Right lobe of liver (tissue), 6 donors: Measurements from ENCODE around the gene CLASRP. TPM values are rescaled to one million over a fixed set of nuclear protein-coding genes. Genes with fewer than 3 reads are reported as not detected.

Experiments used
- ATAC-seq, 4 donors: fragments of 200-7000 bp; cut with Tn5 transposase; one replicate each; pipeline ENCODE4 v1.9.1; 2020; ENCODE audit warnings: mild to moderate bottlenecking in 4 of 4, moderate library complexity in 4 of 4
- DNase-seq, 3 donors: peaks; one replicate each; pipeline ENCODE4 v3.0.0-alpha.2; 2020
- H3K27ac ChIP-seq, 3 donors: fragments of 200-600 bp; one replicate each; pipeline ENCODE4 v1.8.0; 2022
- H3K27me3 ChIP-seq, 2 donors: fragments of 200-600 bp; one replicate each; pipeline ENCODE4 v1.8.0; 2022
- H3K36me3 ChIP-seq, 4 donors: fragments of 200-600 bp; sonication (generic) in 1 of 4; one replicate each; pipeline versions ENCODE4 v1.5.1 to v1.8.0; 2017 to 2022; ENCODE audit warnings: control low read depth in 1 of 4
- H3K4me1 ChIP-seq, 4 donors: fragments of 200-600 bp; sonication (generic) in 1 of 4; one replicate each; pipeline versions ENCODE4 v1.5.1 to v1.8.0; 2017 to 2022; ENCODE audit warnings: control low read depth in 1 of 4
- H3K4me3 ChIP-seq, 3 donors: fragments of 200-600 bp; one replicate each; pipeline ENCODE4 v1.8.0; 2022
- H3K9me3 ChIP-seq, 4 donors: fragments of 200-600 bp; sonication (generic) in 1 of 4; one replicate each; pipeline versions ENCODE4 v1.5.1 to v1.8.0; 2017 to 2022; ENCODE audit warnings: control low read depth in 1 of 4
- POLR2A ChIP-seq: fragments of 450-650 bp; IDR thresholded peaks from one replicate; pipeline ENCODE4 v1.6.1; 2017; ENCODE audit warnings: antibody characterized with exemption, mild to moderate bottlenecking
- WGBS: methylation state at CpG from one replicate; pipeline ENCODE4 v1.1.6; 2018; ENCODE audit warnings: low coverage, low lambda C conversion rate; ENCODE audit not compliant: insufficient coverage; ENCODE audit errors: missing lambda C conversion rate; 5-methylcytosine and 5-hydroxymethylcytosine counted together
- intact Hi-C, 2 donors: fragments of 100-400 bp; cut with DNase I; formaldehyde crosslinking; loops; one replicate each; pipeline versions ENCODE4 v1.11.2 to v1.14.1; 2022
- total RNA-seq, 6 experiments: library from RNA; depleted of rRNA in 2 of 6; stranded (reverse); fragments of >200 nt in 2 of 6; fragmentation: NEBNext Ultra II Directional in 3 of 6; extraction: Animal tissue kit (Norgen Biotek cat#: 25700) in 3 of 6; gene quantifications; one replicate each; pipeline versions ENCODE4 v1.1.0 to v1.2.4, GENCODE V29; 2016 to 2023
- TF ChIP-seq, protein P1 (sequence below), 4 donors: fragments of 200-600 bp in 3 of 4; fragments of 450-650 bp in 1 of 4; IDR thresholded peaks; one replicate each; pipeline versions ENCODE4 v1.5.1 to v1.8.0; 2016 to 2022; ENCODE audit warnings: antibody characterized with exemption in 4 of 4, mild to moderate bottlenecking in 2 of 4
- donor health status: DM: no; HTN: yes; CAD: no.
- donor health status: DM: no; HTN: no; CAD: no.
- donor health status: DM: no; HTN: no; CAD: no.
- donor health status: DM: no; HTN: yes; CAD: no.
- donor health status: DM: no; HTN: yes; CAD: no.

The CLASRP gene
- total RNA-seq, 6 experiments from 2014 or later = 30.5 to 66.8 (median 44.8) TPM

DNA sequence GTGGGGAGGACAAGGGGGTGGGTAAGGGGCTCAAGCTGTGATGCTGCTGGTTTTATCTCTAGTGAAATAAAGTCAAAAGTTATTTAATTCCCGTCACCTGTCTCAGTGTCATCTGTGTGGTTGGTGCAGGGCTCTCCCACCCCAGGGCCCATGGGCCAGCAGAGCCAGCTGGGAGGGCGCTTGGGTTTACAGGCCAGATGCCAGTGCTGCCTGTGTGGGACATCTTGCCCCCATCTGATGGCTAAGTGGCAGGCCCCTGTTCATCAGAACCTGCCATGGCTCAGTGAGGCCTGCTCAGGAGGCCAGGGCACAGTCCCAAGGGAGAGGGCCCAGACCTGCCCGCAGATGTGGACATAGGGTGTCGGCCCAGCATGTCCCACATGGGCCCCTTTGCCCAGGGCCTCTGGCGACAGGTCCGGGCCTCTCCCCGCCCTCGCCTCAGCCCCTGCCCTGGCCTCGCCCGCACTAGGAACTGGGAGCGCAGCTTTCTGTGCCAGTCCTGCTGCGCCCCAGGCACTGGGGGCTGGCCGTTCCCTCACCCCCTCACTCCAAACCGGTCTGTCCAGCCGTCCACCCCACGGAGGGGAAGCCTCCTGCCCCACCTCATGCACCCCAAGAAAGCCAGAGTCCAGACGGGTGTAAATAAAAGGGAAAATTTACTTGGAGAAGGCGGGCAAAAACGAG lies 32.2 kb downstream of the CLASRP start:
- TF ChIP-seq POLR2A = no peak
- TF ChIP-seq, protein P1, sequence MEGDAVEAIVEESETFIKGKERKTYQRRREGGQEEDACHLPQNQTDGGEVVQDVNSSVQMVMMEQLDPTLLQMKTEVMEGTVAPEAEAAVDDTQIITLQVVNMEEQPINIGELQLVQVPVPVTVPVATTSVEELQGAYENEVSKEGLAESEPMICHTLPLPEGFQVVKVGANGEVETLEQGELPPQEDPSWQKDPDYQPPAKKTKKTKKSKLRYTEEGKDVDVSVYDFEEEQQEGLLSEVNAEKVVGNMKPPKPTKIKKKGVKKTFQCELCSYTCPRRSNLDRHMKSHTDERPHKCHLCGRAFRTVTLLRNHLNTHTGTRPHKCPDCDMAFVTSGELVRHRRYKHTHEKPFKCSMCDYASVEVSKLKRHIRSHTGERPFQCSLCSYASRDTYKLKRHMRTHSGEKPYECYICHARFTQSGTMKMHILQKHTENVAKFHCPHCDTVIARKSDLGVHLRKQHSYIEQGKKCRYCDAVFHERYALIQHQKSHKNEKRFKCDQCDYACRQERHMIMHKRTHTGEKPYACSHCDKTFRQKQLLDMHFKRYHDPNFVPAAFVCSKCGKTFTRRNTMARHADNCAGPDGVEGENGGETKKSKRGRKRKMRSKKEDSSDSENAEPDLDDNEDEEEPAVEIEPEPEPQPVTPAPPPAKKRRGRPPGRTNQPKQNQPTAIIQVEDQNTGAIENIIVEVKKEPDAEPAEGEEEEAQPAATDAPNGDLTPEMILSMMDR (IDR thresholded peaks at IDR 0.05) = no peak
- H3K4me1 ChIP-seq = peaks cover 0 to 3% (median 0%) of the 10 kb centered on the region in 4 donors
- H3K4me3 ChIP-seq = no peak overlapping the region
- no peaks in the 10 kb centered on the region for H3K27me3 ChIP-seq
- no peaks in the 10 kb centered on the region for H3K9me3 ChIP-seq
- DNase-seq (no peak), ATAC-seq (no peak)
- H3K27ac ChIP-seq = no peak overlapping the region
- 87% methylated on average over 10 of the region's 19 CpGs for WGBS
- H3K36me3 ChIP-seq = peaks cover 4 to 44% (median 26%) of the 10 kb centered on the region in 4 donors
- intact Hi-C loops = no loop called here

DNA sequence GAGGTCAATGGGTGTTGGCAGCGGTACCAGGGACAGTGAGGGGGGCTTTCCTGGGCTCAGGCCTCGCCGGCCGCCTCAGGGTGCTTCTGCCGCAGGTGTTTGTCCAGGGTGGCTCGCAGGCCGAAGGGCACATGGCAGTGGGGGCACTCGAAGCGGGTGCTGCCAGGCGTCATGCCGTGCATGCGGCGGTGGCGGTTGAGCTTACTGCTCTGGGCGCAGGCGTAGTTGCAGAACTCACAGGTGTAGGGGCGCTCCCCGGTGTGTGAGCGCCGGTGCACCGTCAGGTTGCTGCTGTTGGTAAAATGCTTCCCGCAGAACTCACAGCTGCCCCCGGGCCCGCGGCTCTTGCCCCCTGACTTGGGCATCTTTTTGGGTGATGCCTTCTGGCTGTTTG lies 32.7 kb downstream of the CLASRP start:
- H3K4me1 ChIP-seq = peaks cover 0 to 6% (median 0%) of the 10 kb centered on the region in 4 donors

GRCh38 chr19:45071969-45072790 lies 33.3 kb downstream of the CLASRP start:
- peaks cover 4 to 40% (median 22%) of the 10 kb centered on the region in 4 donors for H3K36me3 ChIP-seq
- no peak overlapping the region for H3K4me3 ChIP-seq
- H3K27me3 ChIP-seq = no peaks in the 10 kb centered on the region
- intact Hi-C loops = no loop called here
- no CpG with 5 or more reads among the region's 34 CpGs for WGBS
- no peak overlapping the region for H3K27ac ChIP-seq
- ATAC-seq (no peak), DNase-seq (no peak)
- TF ChIP-seq, protein P1 (IDR thresholded peaks at IDR 0.05) = no peak
- TF ChIP-seq POLR2A = no peak
- H3K4me1 ChIP-seq = peaks cover 0 to 12% (median 0%) of the 10 kb centered on the region in 4 donors
- no peaks in the 10 kb centered on the region for H3K9me3 ChIP-seq

More for the DNA sequence above, 32.7 kb downstream of the CLASRP start:
- no peak overlapping the region for H3K27ac ChIP-seq
- WGBS = no CpG with 5 or more reads among the region's 25 CpGs
- no peak for ATAC-seq
- DNase-seq = no peak
- H3K27me3 ChIP-seq = no peaks in the 10 kb centered on the region
- H3K9me3 ChIP-seq = no peaks in the 10 kb centered on the region
- TF ChIP-seq, protein P1 (IDR thresholded peaks at IDR 0.05) = no peak
- TF ChIP-seq POLR2A = no peak
- no peak overlapping the region for H3K4me3 ChIP-seq
- intact Hi-C loops = no loop called here
- H3K36me3 ChIP-seq = peaks cover 4 to 40% (median 24%) of the 10 kb centered on the region in 4 donors

GRCh38 chr19:45074744-45075300 lies 36.0 kb downstream of the CLASRP start:
- Histone ChIP-seq H3K27me3 (no peaks in the 10 kb centered on the region), H3K27ac (no peak overlapping the region), H3K4me3 (no peak overlapping the region), H3K9me3 (no peaks in the 10 kb centered on the region), H3K4me1 (peaks cover 0 to 19% (median under 1%) of the 10 kb centered on the region in 4 donors), H3K36me3 (peaks cover 0 to 17% (median 9%) of the 10 kb centered on the region in 4 donors)
- ATAC-seq (no peak), DNase-seq (no peak)
- intact Hi-C loops = no loop called here
- TF ChIP-seq, protein P1 (IDR thresholded peaks at IDR 0.05) = no peak
- TF ChIP-seq POLR2A = no peak
- 70% methylated on average over 10 of the region's 11 CpGs for WGBS
